Stimulated activated naive B cell treated with anti-CD40 and anti-IgM and Interleukin-4, amounts not matched to agents 10 μg/mL and 1 μg/mL and 100 μg/mL, for 72 hours (primary cell): Measurements from ENCODE around the gene SLC35B1.

Experiments used
- ATAC-seq, 2 donors: fragments of 150-1000 bp; cut with Tn5 transposase; replicated peaks; 2 replicates each; pipeline ENCODE4 v1.10.0; 2021; ENCODE audit warnings: moderate library complexity in 1 of 2
- DNase-seq: peaks from one replicate; pipeline ENCODE4 v3.0.0; 2021
- H3K27ac Mint-ChIP-seq: one replicate; pipeline ENCODE4 v1.8.0; 2022; ENCODE audit warnings: mild to moderate bottlenecking, mixed read lengths
- H3K27me3 Mint-ChIP-seq, 2 donors: one replicate each; pipeline ENCODE4 v1.8.0; 2022; ENCODE audit warnings: mixed read lengths in 2 of 2
- H3K36me3 Mint-ChIP-seq, 2 donors: one replicate each; pipeline ENCODE4 v1.8.0; 2022; ENCODE audit warnings: mixed read lengths in 2 of 2, mild to moderate bottlenecking in 1 of 2
- H3K4me1 Mint-ChIP-seq, 2 donors: one replicate each; pipeline ENCODE4 v1.8.0; 2022; ENCODE audit warnings: mixed read lengths in 2 of 2, mild to moderate bottlenecking in 1 of 2
- H3K4me3 Mint-ChIP-seq, 2 donors: one replicate each; pipeline ENCODE4 v1.8.0; 2022; ENCODE audit warnings: mild to moderate bottlenecking in 2 of 2, mixed read lengths in 2 of 2, moderate library complexity in 1 of 2
- H3K9me3 Mint-ChIP-seq, 2 donors: one replicate each; pipeline ENCODE4 v1.8.0; 2022; ENCODE audit warnings: mixed read lengths in 2 of 2, mild to moderate bottlenecking in 1 of 2

Gene SLC35B1

DNA sequence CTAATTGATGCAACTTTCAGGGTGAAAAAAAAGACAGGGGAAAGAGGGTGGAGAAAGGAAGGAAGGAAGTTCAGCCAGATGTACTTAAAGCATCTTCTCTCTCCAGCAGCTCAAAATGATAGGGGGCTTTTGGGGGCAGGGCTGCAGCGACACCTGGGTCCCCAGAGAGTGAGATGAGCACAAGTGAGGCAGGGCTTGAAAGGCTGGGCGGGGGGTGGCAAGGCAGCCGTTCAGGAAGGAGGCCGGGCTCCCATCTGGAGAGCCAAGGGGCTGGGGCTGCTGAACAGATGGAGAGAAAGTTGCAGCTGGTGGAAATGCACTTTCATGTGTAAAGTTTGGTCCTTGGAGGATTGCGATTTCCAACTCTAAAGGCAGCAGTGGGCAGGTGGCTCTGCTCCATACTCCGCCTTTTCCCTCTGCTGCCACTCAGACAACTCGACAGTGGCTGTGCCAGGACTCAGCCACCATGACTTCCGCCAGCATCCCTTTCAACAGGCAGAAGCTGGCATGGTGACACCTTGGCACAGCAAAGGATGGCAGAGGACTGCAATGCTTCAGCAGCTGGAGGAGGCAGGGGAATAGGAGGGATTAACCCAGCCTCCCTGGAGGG is 7.7 kb downstream of the SLC35B1 start:
- DNase-seq (no peak), ATAC-seq (no peak)
- peaks cover 19 to 35% of the 10 kb centered on the region in 2 donors for H3K36me3 Mint-ChIP-seq
- H3K27ac Mint-ChIP-seq: peak overlapping the region; percentile 65
- peaks cover 29 to 41% of the 10 kb centered on the region in 2 donors for H3K4me1 Mint-ChIP-seq
- no peaks in the 10 kb centered on the region for H3K9me3 Mint-ChIP-seq
- H3K4me3 Mint-ChIP-seq: no peak overlapping the region
- no peaks in the 10 kb centered on the region for H3K27me3 Mint-ChIP-seq

DNA sequence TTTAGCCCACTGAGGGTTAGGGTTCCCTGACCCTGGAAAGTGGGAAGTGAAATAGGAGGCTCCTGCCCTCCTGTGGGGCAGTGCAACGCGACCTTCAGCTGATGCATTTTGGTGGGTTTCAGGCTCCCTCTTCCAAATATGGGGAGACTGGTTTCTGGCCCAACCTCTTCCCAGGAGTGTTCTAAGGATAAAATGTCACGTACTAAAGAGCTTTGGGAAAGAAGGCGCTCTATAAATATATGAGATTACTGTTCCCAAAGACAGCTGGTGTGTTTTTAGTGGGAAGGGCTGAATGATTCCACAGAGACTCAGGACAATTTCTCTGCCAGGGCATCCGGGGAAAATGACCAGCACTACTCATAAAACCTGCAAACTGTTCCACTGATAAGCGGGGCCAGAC is 9.8 kb downstream of the SLC35B1 start:
- ATAC-seq (no peak), DNase-seq (no peak)
- H3K27me3 Mint-ChIP-seq: no peaks in the 10 kb centered on the region
- no peak overlapping the region for H3K27ac Mint-ChIP-seq
- peaks cover 13 to 22% of the 10 kb centered on the region in 2 donors for H3K36me3 Mint-ChIP-seq
- H3K4me3 Mint-ChIP-seq: no peak overlapping the region
- H3K9me3 Mint-ChIP-seq: no peaks in the 10 kb centered on the region
- peaks cover 32 to 41% of the 10 kb centered on the region in 2 donors for H3K4me1 Mint-ChIP-seq

DNA sequence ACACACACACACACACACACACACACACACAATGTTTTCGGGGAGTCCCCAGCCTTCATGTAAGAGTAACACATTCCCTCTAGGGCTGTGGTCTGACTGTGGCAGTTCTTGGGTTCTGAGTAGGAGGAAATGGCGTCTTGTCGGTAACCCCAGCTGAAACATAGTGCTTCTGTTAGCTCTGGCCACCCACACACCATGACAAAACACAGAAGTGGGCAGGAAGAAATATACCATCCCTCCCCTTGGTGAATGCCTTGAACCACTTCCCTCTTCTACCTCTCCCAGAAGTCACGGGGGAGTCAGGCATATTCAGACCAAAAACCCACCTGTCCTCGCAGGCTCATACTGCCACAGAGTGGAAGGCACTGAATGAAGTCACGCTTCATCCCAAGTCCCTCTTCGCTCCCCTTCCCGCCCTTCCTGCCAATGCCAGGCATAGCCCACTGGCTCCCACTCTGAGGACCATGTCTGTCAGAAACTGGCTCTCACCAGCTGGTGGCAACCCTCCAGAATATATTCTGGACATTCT is 11.5 kb downstream of the SLC35B1 start:
- Mint-ChIP-seq H3K4me3 (peak overlapping the region; percentile 7 to 46), H3K36me3 (peaks cover 11 to 20% of the 10 kb centered on the region in 2 donors), H3K9me3 (no peaks in the 10 kb centered on the region), H3K27me3 (peaks cover 0 to 4% of the 10 kb centered on the region in 2 donors), H3K4me1 (peaks cover 32 to 41% of the 10 kb centered on the region in 2 donors), H3K27ac (peak overlapping the region; percentile 87)
- ATAC-seq: peak; percentile 96 to 98
- peak; percentile 84 for DNase-seq

DNA sequence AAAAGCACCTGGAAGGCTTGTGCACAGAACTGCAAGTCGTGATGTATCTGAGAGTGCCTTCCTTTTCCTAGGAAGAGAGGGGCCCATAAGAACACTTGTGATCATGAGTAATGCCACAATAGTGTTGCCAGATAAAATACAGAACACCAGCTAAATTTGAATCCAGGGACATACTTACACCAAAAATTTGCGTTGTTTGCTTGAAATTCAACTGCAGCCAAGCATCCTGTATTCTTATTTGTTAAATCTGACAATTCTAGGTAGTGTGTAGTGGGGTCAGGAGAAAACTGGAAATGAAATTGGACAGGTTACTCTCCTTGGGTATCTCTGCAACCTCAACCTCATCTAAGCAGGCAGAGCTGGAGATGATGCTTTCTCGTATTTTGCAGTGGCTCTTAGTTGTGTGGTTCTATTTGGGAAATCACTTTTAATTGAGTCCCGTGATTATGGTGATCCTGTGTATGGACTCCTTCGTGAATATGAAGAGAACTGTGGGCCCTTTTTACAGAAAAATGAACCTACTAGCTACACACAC is 12.0 kb downstream of the SLC35B1 start:
- ATAC-seq (peak; percentile 28 to 29), DNase-seq (no peak)
- H3K27me3 Mint-ChIP-seq: peaks cover 0 to 4% of the 10 kb centered on the region in 2 donors
- peak overlapping the region; percentile 46 to 48 for H3K4me3 Mint-ChIP-seq
- peak overlapping the region; percentile 38 for H3K27ac Mint-ChIP-seq
- H3K9me3 Mint-ChIP-seq: no peaks in the 10 kb centered on the region
- peaks cover 11 to 15% of the 10 kb centered on the region in 2 donors for H3K36me3 Mint-ChIP-seq
- H3K4me1 Mint-ChIP-seq: peaks cover 32 to 41% of the 10 kb centered on the region in 2 donors

DNA sequence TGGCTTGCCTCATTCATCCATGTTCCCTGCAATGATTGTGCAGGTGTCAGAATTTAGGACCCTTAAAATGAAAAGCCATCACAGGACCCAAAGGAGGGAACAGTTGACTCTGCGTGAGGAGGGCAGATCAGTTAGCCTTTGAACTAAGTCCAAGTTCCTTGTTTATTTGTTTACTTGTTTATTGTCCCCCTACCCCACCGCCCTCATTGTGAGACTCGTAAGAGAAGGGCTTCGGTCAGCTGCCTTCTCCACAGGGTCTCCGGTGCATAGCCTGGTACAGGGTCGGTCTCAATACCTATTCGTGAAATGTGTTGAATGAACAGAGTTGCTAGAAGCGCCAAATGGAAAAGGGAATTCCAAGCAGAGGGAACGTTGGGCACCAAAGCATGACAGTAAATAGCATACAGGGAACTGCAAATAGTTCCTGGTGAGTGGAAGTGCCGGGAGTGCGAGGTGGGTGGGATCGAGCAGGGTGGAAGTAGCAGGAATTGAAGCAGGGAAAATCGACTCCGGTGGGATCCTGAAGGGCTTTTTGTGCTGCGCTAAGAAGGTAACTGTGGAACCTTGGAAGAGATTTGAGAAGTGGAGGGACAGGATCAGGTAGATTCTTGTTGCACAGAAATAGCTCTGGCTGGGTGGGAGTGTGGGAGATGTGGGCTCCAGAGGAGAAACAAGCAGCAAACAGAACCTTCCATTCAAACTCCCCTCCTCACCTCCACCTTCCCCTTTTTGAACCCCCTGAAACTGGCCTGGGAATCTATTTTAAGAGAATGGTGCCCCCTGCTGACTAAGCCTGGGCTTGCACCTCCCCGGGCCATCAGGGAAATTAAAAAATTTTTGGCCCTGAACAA is 12.7 kb downstream of the SLC35B1 start:
- peaks cover 0 to 4% of the 10 kb centered on the region in 2 donors for H3K27me3 Mint-ChIP-seq
- H3K9me3 Mint-ChIP-seq: no peaks in the 10 kb centered on the region
- ATAC-seq: peak in 1 of 2 donors; percentile 37
- H3K4me3 Mint-ChIP-seq: peak overlapping the region; percentile 48 to 72
- peaks cover 8 to 11% of the 10 kb centered on the region in 2 donors for H3K36me3 Mint-ChIP-seq
- peaks cover 29 to 36% of the 10 kb centered on the region in 2 donors for H3K4me1 Mint-ChIP-seq
- peak; percentile 68 for DNase-seq
- peak overlapping the region; percentile 38 for H3K27ac Mint-ChIP-seq

DNA sequence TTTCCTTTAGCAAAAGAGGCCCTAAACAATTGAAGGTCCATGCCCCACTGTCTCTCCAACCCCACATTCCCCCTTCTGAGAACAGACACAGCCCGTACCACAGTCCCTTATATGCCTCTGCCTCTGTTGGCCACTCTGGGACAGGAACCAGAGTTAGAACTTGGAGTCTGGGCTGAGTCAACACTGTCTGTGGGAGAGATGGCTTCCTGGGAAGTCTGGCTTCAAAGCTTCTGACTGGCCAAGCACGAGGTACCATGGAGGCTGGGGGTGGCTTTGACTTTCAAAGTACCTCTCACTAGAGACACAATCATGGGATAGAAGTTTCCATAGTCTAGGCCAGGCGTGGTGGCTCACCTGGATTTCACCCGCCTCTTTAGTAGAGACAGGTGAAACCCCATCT is 15.0 kb downstream of the SLC35B1 start:
- H3K27me3 Mint-ChIP-seq: peaks cover 0 to 4% of the 10 kb centered on the region in 2 donors
- H3K9me3 Mint-ChIP-seq: no peaks in the 10 kb centered on the region
- peaks cover 31 to 39% of the 10 kb centered on the region in 2 donors for H3K4me1 Mint-ChIP-seq
- no peak overlapping the region for H3K4me3 Mint-ChIP-seq
- ATAC-seq (no peak), DNase-seq (no peak)
- H3K27ac Mint-ChIP-seq: no peak overlapping the region
- H3K36me3 Mint-ChIP-seq: no peaks in the 10 kb centered on the region

DNA sequence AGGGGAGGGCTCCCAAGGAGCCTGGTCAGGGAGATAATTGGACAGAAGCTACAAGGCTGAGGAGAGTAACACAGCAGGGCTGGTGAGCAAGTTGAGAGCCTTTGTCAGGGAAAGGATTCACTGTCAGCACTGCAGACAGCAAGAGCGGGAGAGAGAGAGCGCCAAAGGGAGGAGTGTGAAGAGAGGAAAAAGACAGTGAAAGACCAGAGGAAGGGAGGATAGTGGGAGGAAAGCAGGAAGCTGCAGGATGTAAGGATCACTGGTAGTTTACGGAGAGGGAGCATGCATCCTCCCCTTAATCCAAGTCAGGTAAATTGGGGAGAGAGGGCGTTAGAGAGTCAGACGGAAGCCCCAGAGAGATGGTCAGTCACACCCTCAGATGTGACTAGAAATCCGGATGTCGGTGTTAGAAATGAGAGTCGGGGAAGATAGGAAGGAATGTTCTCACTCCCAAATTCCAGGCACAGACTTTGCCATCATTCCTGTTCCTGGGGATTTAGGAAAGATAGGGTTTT is 16.0 kb downstream of the SLC35B1 start:
- H3K9me3 Mint-ChIP-seq: no peaks in the 10 kb centered on the region
- peaks cover 31 to 40% of the 10 kb centered on the region in 2 donors for H3K4me1 Mint-ChIP-seq
- no peak overlapping the region for H3K27ac Mint-ChIP-seq

GRCh38 chr17:49691086-49691676 is 16.6 kb downstream of the SLC35B1 start:
- peaks cover 0 to 4% of the 10 kb centered on the region in 2 donors for H3K27me3 Mint-ChIP-seq
- no peaks in the 10 kb centered on the region for H3K9me3 Mint-ChIP-seq
- peaks cover 26 to 36% of the 10 kb centered on the region in 2 donors for H3K4me1 Mint-ChIP-seq
- no peak overlapping the region for H3K4me3 Mint-ChIP-seq
- no peak for DNase-seq
- H3K36me3 Mint-ChIP-seq: no peaks in the 10 kb centered on the region
- no peak for ATAC-seq
- no peak overlapping the region for H3K27ac Mint-ChIP-seq

More for the DNA sequence above, 16.0 kb downstream of the SLC35B1 start:
- H3K4me3 Mint-ChIP-seq: no peak overlapping the region
- no peak for DNase-seq
- peaks cover 0 to 4% of the 10 kb centered on the region in 2 donors for H3K27me3 Mint-ChIP-seq
- H3K36me3 Mint-ChIP-seq: no peaks in the 10 kb centered on the region
- no peak for ATAC-seq

GRCh38 chr17:49690256-49690655 is 17.5 kb downstream of the SLC35B1 start:
- H3K36me3 Mint-ChIP-seq: no peaks in the 10 kb centered on the region
- H3K27ac Mint-ChIP-seq: no peak overlapping the region
- H3K4me1 Mint-ChIP-seq: peaks cover 19 to 26% of the 10 kb centered on the region in 2 donors
- no peak for DNase-seq
- H3K27me3 Mint-ChIP-seq: peaks cover 0 to 4% of the 10 kb centered on the region in 2 donors
- no peak for ATAC-seq
- no peaks in the 10 kb centered on the region for H3K9me3 Mint-ChIP-seq
- H3K4me3 Mint-ChIP-seq: no peak overlapping the region

GRCh38 chr17:49688848-49689247 is 18.9 kb downstream of the SLC35B1 start:
- peak overlapping the region; percentile 68 for H3K27ac Mint-ChIP-seq
- DNase-seq (no peak), ATAC-seq (no peak)
- peaks cover 0 to 4% of the 10 kb centered on the region in 2 donors for H3K27me3 Mint-ChIP-seq
- no peaks in the 10 kb centered on the region for H3K9me3 Mint-ChIP-seq
- no peak overlapping the region for H3K4me3 Mint-ChIP-seq
- no peaks in the 10 kb centered on the region for H3K36me3 Mint-ChIP-seq
- peaks cover 14 to 20% of the 10 kb centered on the region in 2 donors for H3K4me1 Mint-ChIP-seq

GRCh38 chr17:49687878-49688491 is 19.8 kb downstream of the SLC35B1 start:
- H3K27me3 Mint-ChIP-seq: peaks cover 0 to 4% of the 10 kb centered on the region in 2 donors
- DNase-seq (no peak), ATAC-seq (peak in 1 of 2 donors; percentile 41)
- H3K9me3 Mint-ChIP-seq: no peaks in the 10 kb centered on the region
- H3K27ac Mint-ChIP-seq: peak overlapping the region; percentile 83
- H3K36me3 Mint-ChIP-seq: no peaks in the 10 kb centered on the region
- H3K4me3 Mint-ChIP-seq: peak overlapping the region in 1 of 2 donors; percentile 1
- H3K4me1 Mint-ChIP-seq: peaks cover 14 to 20% of the 10 kb centered on the region in 2 donors

DNA sequence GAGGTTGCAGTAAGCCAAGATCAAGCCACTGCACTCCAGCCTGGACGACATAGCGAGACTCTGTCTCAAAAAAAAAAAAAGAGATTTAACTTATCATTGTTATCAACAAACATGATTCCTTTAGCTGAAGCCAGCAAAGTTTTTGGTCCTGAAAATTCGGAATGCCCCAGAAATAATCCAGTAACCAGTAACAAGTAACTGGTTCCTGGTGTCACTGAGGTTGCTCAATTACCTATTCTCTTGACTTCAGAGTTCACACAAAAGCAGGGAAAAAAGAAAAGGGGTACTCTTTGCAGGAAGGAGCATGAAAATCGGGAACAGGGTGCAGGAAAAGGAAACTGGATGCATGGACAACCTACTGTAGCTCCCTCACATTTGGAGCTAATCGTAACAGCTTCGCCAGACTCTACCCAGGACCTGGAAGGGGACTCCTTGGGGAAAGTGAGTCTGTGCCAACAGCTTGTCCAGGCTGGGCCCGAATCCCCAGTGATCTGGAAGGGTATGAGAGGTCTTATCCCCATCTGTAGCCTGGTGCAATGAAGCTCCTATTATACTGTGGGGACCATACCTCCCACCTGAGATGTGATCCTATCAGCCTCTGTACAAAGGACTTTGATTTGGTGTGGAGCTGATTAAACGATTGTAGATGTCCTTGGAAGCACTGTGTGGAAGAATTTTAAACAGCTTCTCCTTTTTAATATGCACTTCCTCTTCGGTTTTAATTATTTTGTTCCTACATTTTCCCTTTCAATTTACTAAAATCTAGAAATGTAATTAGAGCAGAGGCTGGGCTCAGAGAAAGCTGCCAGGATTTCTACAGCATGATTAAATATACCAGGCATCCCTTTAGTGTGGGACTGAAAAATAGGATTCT is 26.4 kb downstream of the SLC35B1 start:
- Mint-ChIP-seq H3K4me1 (peaks cover 10 to 13% of the 10 kb centered on the region in 2 donors), H3K27me3 (peaks cover 0 to 7% of the 10 kb centered on the region in 2 donors), H3K9me3 (peaks cover 0 to 2% of the 10 kb centered on the region in 2 donors), H3K4me3 (no peak overlapping the region), H3K36me3 (peaks cover 4 to 11% of the 10 kb centered on the region in 2 donors), H3K27ac (peak overlapping the region; percentile 25)
- DNase-seq: no peak
- no peak for ATAC-seq

DNA sequence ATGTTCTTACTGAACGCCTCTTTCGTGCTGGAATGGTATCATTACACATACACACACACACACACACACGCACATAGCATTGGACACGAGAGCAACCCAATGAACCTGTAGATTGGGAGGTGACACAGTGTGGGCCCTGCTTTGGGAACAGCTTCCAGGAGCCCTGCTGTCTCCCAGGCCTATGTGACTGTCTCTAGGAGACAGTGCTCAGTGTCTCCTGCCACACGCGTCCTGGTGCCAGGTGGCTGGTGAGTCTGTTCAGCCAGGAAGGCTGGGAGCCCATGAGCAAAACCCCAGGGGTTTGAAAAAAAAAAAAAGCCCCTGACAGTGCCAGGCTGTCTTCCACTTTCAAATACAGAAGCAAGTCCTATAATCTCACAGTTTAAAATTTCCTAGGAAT is 27.4 kb downstream of the SLC35B1 start:
- H3K9me3 Mint-ChIP-seq: peaks cover 0 to 2% of the 10 kb centered on the region in 2 donors
- H3K4me1 Mint-ChIP-seq: peaks cover 16 to 24% of the 10 kb centered on the region in 2 donors
- no peak overlapping the region for H3K27ac Mint-ChIP-seq
- H3K27me3 Mint-ChIP-seq: peaks cover 0 to 7% of the 10 kb centered on the region in 2 donors
- ATAC-seq (no peak), DNase-seq (no peak)
- no peak overlapping the region for H3K4me3 Mint-ChIP-seq
- H3K36me3 Mint-ChIP-seq: peaks cover 4 to 11% of the 10 kb centered on the region in 2 donors
